Measurements from ENCODE around the gene APOM.

Gene APOM

GRCh38 chr6:31631209-31631608 lies 24.5 kb upstream of the APOM start:
- DNase-seq (ENCODE audit: low read depth), result no peak

GRCh38 chr6:31631681-31632278 lies 23.9 kb upstream of the APOM start:
- no peak for DNase-seq (ENCODE audit: low read depth)

GRCh38 chr6:31632279-31632946 lies 23.3 kb upstream of the APOM start:
- DNase-seq (ENCODE audit: low read depth), result no peak

GRCh38 chr6:31633447-31633846 lies 22.2 kb upstream of the APOM start:
- no peak for DNase-seq (ENCODE audit: low read depth)

- no peak for DNase-seq (ENCODE audit: low read depth)
Observed at GRCh38 chr6:31634131-31634530, 21.6 kb upstream of the APOM start.

- DNase-seq (ENCODE audit: low read depth), result no peak
Observed at GRCh38 chr6:31634969-31635575, 20.6 kb upstream of the APOM start.

- no peak for DNase-seq (ENCODE audit: low read depth)
Observed at GRCh38 chr6:31636698-31637596, 18.7 kb upstream of the APOM start.

GRCh38 chr6:31639043-31639442 lies 16.7 kb upstream of the APOM start:
- DNase-seq (ENCODE audit: low read depth), result no peak

- DNase-seq (ENCODE audit: low read depth), result no peak
Observed at GRCh38 chr6:31639449-31639861, 16.2 kb upstream of the APOM start.

- no peak for DNase-seq (ENCODE audit: low read depth)
Observed at GRCh38 chr6:31640612-31641011, 15.1 kb upstream of the APOM start.

GRCh38 chr6:31641370-31641769 lies 14.3 kb upstream of the APOM start:
- DNase-seq (ENCODE audit: low read depth), result no peak

- DNase-seq (ENCODE audit: low read depth), result no peak
Observed at GRCh38 chr6:31642798-31643570, 12.7 kb upstream of the APOM start.

GRCh38 chr6:31643818-31644454 lies 11.8 kb upstream of the APOM start:
- no peak for DNase-seq (ENCODE audit: low read depth)

- no peak for DNase-seq (ENCODE audit: low read depth)
Observed at GRCh38 chr6:31645325-31645724, 10.4 kb upstream of the APOM start.

GRCh38 chr6:31651602-31652191 lies 4.0 kb upstream of the APOM start:
- DNase-seq (ENCODE audit: low read depth), result no peak

- DNase-seq (ENCODE audit: low read depth), result peak; percentile 67
Observed at GRCh38 chr6:31652925-31653724, 2.6 kb upstream of the APOM start.

- DNase-seq (ENCODE audit: low read depth), result no peak
Observed at GRCh38 chr6:31654574-31655348, 933 bp upstream of the APOM start.

- DNase-seq (ENCODE audit: low read depth), result no peak
Observed at GRCh38 chr6:31657406-31658157, 1.9 kb downstream of the APOM start.

All from activated T-helper 1 cell treated with Interleukin-2 at 50 U/mL for 16 hours (primary cell).